Keratinocyte (primary cell): Measurements from ENCODE around the gene PRPF8.

Source experiments
- CTCF ChIP-seq, 3 experiments: IDR thresholded peaks in 1 of 3; conservative IDR thresholded peaks in 1 of 3; optimal IDR thresholded peaks in 1 of 3; 2 replicates in 2 of 3; 3 replicates in 1 of 3; pipeline versions ENCODE3 to v1.5.1; 2011; ENCODE audit warnings: low read length in 3 of 3, mild to moderate bottlenecking in 3 of 3, moderate library complexity in 2 of 3, control low read depth in 1 of 3, inconsistent platforms in 1 of 3; ENCODE audit not compliant: insufficient read depth in 2 of 3; ENCODE audit errors: extremely low read depth in 1 of 3
- EZH2 ChIP-seq: IDR thresholded peaks from one replicate; pipeline ENCODE4 v1.6.1; 2012; ENCODE audit warnings: inconsistent platforms, mild to moderate bottlenecking, low read length, moderate library complexity

GRCh38 chr17:1626333-1626732 is 58.3 kb downstream of the PRPF8 start:
- no peak for TF ChIP-seq CTCF (optimal IDR thresholded peaks at IDR 0.05 in 1 of 3, IDR thresholded peaks at IDR 0.05 in 1 of 3, conservative IDR thresholded peaks at IDR 0.05 in 1 of 3; ENCODE audit: extremely low read depth in 1 of 3, insufficient read depth in 2 of 3, low read length in 3 of 3)
- TF ChIP-seq EZH2: no peak
